Upper lobe of left lung (tissue), 6 donors: Measurements from ENCODE around the gene SULF2. TPM values are rescaled to one million over a fixed set of nuclear protein-coding genes. Genes with fewer than 3 reads are reported as not detected.

ENCODE experiments used
- ATAC-seq, 2 donors: fragments of 200-7000 bp; cut with Tn5 transposase; one replicate each; pipeline ENCODE4 v1.9.1; 2022; ENCODE audit warnings: mild to moderate bottlenecking in 2 of 2, moderate library complexity in 2 of 2; ENCODE audit not compliant: low FRiP score in 2 of 2
- DNase-seq, 2 donors: peaks; one replicate each; pipeline ENCODE4 v3.0.0-alpha.2; 2019 to 2020
- H3K27ac ChIP-seq, 4 donors: fragments of 200-600 bp; sonication (generic); one replicate each; pipeline ENCODE4 v1.5.1; 2016 to 2019
- H3K27me3 ChIP-seq, 4 donors: fragments of 200-600 bp; sonication (generic); one replicate each; pipeline ENCODE4 v1.5.1; 2017 to 2019
- H3K36me3 ChIP-seq, 4 donors: fragments of 200-600 bp; sonication (generic); one replicate each; pipeline ENCODE4 v1.5.1; 2016 to 2019
- H3K4me1 ChIP-seq, 4 donors: fragments of 200-600 bp; sonication (generic); one replicate each; pipeline ENCODE4 v1.5.1; 2018 to 2019
- H3K4me3 ChIP-seq, 4 donors: fragments of 200-600 bp; sonication (generic); one replicate each; pipeline ENCODE4 v1.5.1; 2017 to 2019; ENCODE audit warnings: mild to moderate bottlenecking in 2 of 4, moderate library complexity in 1 of 4
- H3K9me3 ChIP-seq, 4 donors: fragments of 200-600 bp; sonication (generic); one replicate each; pipeline ENCODE4 v1.5.1; 2018 to 2019
- EP300 ChIP-seq, 4 donors: sonication (generic); formaldehyde crosslinking; IDR thresholded peaks; one replicate each; pipeline ENCODE4 v1.5.1; 2017; ENCODE audit warnings: antibody characterized with exemption in 4 of 4, control low read depth in 2 of 4
- POLR2A ChIP-seq, 4 donors: fragments of 450-650 bp; IDR thresholded peaks; one replicate each; pipeline ENCODE4 v1.5.1; 2016 to 2017; ENCODE audit warnings: antibody characterized with exemption in 4 of 4, mild to moderate bottlenecking in 2 of 4
- POLR2AphosphoS5 ChIP-seq, 2 donors: sonication (generic); formaldehyde crosslinking; IDR thresholded peaks; one replicate each; pipeline ENCODE4 v1.5.1; 2017; ENCODE audit warnings: antibody characterized with exemption in 2 of 2
- WGBS, 2 donors: methylation state at CpG; one replicate each; pipeline ENCODE4 v1.1.5; 2017 to 2018; 5-methylcytosine and 5-hydroxymethylcytosine counted together
- total RNA-seq, 6 donors: library from RNA; depleted of rRNA in 4 of 6; stranded (reverse); fragments of >200 nt in 4 of 6; gene quantifications; one replicate each; pipeline versions ENCODE4 v1.1.0 to v1.2.1, GENCODE V29; 2016 to 2021
- TF ChIP-seq, protein P1 (sequence below), 6 experiments: fragments of 450-650 bp in 4 of 6; fragments of 200-600 bp in 2 of 6; sonication (generic) in 2 of 6; IDR thresholded peaks; one replicate each; pipeline ENCODE4 v1.5.1; 2016 to 2019; ENCODE audit warnings: antibody characterized with exemption in 6 of 6
- donor health status: DM: no; HTN: no; CAD: no; lungs with moderate emphysema.
- donor health status: DM: no; HTN: yes; CAD: no; lungs with severe emphysema.

Gene SULF2
- total RNA-seq, 6 donors from 2014 or later: 15.0 to 63.8 (median 21.7) TPM

DNA sequence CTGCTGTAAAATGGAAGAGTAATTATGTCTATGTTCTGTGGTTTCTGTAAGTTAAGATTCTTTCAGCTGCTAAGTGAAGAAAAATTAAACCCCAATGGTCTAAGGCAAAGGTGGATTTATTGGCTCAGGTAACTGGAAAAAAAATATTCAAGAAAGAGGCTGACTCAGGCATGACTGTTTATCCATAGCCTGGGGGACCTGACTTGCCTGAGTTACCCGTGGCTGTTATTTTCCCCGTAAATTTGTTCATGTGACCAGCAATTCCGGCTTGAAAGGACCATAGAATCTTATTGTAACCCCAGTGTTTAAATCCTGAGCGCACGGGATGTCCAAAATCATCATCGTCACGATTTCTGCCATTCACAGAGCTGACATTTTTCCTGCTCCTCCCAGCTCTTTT lies 32.3 kb upstream of the SULF2 start:
- Histone ChIP-seq H3K9me3 (peaks cover 0 to 2% (median 0%) of the 10 kb centered on the region in 4 donors), H3K36me3 (no peaks in the 10 kb centered on the region), H3K27ac (no peak overlapping the region), H3K27me3 (peaks cover 0 to 7% (median 0%) of the 10 kb centered on the region in 4 donors), H3K4me1 (no peaks in the 10 kb centered on the region), H3K4me3 (no peak overlapping the region)
- ATAC-seq (no peak), DNase-seq (no peak)
- no peak for TF ChIP-seq EP300 (IDR thresholded peaks at IDR 0.05)
- no peak for TF ChIP-seq POLR2A (IDR thresholded peaks at IDR 0.05)
- no peak for TF ChIP-seq POLR2AphosphoS5 (IDR thresholded peaks at IDR 0.05)
- TF ChIP-seq, protein P1, sequence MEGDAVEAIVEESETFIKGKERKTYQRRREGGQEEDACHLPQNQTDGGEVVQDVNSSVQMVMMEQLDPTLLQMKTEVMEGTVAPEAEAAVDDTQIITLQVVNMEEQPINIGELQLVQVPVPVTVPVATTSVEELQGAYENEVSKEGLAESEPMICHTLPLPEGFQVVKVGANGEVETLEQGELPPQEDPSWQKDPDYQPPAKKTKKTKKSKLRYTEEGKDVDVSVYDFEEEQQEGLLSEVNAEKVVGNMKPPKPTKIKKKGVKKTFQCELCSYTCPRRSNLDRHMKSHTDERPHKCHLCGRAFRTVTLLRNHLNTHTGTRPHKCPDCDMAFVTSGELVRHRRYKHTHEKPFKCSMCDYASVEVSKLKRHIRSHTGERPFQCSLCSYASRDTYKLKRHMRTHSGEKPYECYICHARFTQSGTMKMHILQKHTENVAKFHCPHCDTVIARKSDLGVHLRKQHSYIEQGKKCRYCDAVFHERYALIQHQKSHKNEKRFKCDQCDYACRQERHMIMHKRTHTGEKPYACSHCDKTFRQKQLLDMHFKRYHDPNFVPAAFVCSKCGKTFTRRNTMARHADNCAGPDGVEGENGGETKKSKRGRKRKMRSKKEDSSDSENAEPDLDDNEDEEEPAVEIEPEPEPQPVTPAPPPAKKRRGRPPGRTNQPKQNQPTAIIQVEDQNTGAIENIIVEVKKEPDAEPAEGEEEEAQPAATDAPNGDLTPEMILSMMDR (IDR thresholded peaks at IDR 0.05): no peak
- 65 to 91% methylated on average over 7 of the region's 7 CpGs for WGBS, 2 donors

DNA sequence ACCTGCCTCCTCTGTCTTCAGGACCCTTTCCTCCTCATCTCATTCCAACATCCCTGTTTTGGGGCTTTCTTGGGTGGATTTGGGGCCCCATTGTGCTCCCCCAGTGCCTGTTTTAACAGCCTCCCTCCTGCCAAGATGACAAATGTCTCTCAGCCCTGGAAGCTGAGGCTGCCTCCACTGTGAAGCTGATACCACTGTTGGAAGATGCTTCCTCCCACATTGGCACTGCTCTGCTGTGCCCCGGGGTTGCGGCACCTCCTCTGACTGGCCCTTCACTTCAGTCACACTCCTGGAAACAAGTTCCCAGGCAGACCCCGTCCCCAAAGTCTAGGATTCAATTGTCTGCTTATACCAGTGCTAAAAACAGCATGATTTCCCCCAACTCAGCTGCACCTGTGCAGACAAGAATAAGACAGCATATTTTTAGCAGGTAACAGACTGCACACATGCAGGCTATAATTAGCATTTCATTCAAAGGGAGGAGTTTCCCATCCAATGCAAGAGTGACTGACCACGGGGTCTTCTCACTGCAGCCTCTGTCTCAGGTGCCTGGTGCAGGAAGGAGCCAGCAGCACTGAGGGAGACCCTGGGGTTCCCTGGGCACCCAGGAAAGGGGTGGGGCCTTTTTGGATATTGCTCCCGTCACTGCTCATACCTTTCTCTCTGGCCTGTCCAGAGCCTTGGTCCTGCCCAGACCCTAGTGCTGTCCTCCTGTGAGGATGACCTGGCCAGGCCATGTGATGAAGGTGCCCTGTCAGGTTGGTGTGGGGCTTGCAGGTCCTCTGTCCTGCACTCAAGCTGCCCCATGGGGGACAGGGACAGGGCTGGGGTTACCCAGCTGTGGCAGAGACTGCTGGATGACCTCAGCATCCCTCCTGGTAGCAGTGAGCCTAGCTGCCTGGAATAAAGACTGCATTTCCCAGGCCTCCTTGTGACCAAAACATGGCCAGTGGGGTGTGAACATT lies 31.5 kb upstream of the SULF2 start:
- TF ChIP-seq EP300 (IDR thresholded peaks at IDR 0.05) (no peak), POLR2AphosphoS5 (IDR thresholded peaks at IDR 0.05) (no peak), POLR2A (IDR thresholded peaks at IDR 0.05) (no peak)
- TF ChIP-seq, protein P1 (IDR thresholded peaks at IDR 0.05): no peak
- H3K27me3 ChIP-seq: peaks cover 0 to 7% (median 0%) of the 10 kb centered on the region in 4 donors

DNA sequence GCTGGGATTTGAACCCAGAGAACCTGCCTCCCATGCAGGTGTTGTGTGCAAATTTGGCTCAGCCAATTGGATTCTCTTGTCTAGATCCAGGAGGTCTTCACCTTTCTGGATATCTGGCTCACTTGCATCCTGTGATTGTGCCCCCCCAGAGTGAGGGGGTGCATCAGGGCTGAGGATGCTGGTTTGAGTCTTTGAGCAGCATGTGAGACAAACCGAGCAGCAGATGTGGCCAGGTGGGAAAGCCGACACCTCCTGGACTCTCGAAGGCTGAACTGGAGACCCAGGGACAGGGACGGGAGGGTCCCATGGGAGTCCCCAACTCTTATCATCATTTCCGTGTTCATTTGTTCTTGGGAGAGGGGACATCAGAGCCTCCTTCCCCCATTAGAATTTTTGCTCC lies 30.6 kb upstream of the SULF2 start:
- Histone ChIP-seq H3K27ac (no peak overlapping the region), H3K36me3 (no peaks in the 10 kb centered on the region), H3K9me3 (peaks cover 0 to 2% (median 0%) of the 10 kb centered on the region in 4 donors), H3K27me3 (peaks cover 0 to 7% (median 2%) of the 10 kb centered on the region in 4 donors), H3K4me1 (no peaks in the 10 kb centered on the region), H3K4me3 (no peak overlapping the region)
- ATAC-seq: no peak
- 66 to 77% methylated on average over 5 of the region's 5 CpGs for WGBS, 2 donors
- no peak for DNase-seq
- no peak for TF ChIP-seq POLR2A (IDR thresholded peaks at IDR 0.05)
- TF ChIP-seq, protein P1 (IDR thresholded peaks at IDR 0.05): no peak
- TF ChIP-seq POLR2AphosphoS5 (IDR thresholded peaks at IDR 0.05): no peak
- TF ChIP-seq EP300 (IDR thresholded peaks at IDR 0.05): no peak

More for the DNA sequence above, 31.5 kb upstream of the SULF2 start:
- H3K4me3 ChIP-seq: no peak overlapping the region
- peak in 1 of 2 donors; percentile 28 for ATAC-seq
- no peak for DNase-seq
- no peaks in the 10 kb centered on the region for H3K36me3 ChIP-seq
- 43 to 66% methylated on average over 4 to 5 of the region's 5 CpGs for WGBS, 2 donors
- no peaks in the 10 kb centered on the region for H3K4me1 ChIP-seq
- no peak overlapping the region for H3K27ac ChIP-seq
- peaks cover 0 to 2% (median 0%) of the 10 kb centered on the region in 4 donors for H3K9me3 ChIP-seq

DNA sequence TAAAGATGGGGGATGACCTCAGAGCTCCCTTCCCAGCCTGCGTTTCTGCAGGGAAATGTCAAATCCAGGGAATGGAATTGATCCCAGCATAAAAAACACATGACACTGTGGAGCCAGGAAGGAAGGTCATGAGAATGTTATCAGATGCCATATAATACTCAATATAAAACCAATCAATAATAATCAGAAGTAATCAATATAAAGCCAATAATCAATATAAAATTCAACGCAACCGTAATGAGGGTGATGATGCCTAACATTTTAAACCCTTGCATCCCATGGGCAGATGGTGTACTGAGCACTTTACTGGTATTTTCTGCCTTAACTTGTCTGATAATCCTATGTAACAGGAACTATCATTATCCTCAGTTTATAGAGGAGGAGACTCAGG lies 30.1 kb upstream of the SULF2 start:
- DNase-seq (no peak), ATAC-seq (no peak)
- TF ChIP-seq, protein P1 (IDR thresholded peaks at IDR 0.05): no peak
- Histone ChIP-seq H3K9me3 (peaks cover 0 to 2% (median 0%) of the 10 kb centered on the region in 4 donors), H3K4me3 (no peak overlapping the region), H3K27me3 (peaks cover 0 to 7% (median 2%) of the 10 kb centered on the region in 4 donors), H3K27ac (no peak overlapping the region), H3K36me3 (no peaks in the 10 kb centered on the region), H3K4me1 (no peaks in the 10 kb centered on the region)
- WGBS, 2 donors: 80 to 85% methylated on average over 3 of the region's 3 CpGs
